BE2C (cell line): Measurements from ENCODE around the gene CPA4.

Experiments used
- DNase-seq: peaks from one replicate; pipeline ENCODE4 v3.0.0-alpha.2; 2020
- H3K27me3 ChIP-seq: fragments of 250-450 bp; sonication (Bioruptor Pico); 2 replicates; pipeline ENCODE4 v1.5.1; 2020; ENCODE audit warnings: mild to moderate bottlenecking
- H3K36me3 ChIP-seq: fragments of 250-450 bp; sonication (Bioruptor Pico); 2 replicates; pipeline ENCODE4 v1.5.1; 2020; ENCODE audit warnings: mild to moderate bottlenecking
- H3K4me1 ChIP-seq: fragments of 250-450 bp; sonication (Bioruptor Pico); 2 replicates; pipeline ENCODE4 v1.5.1; 2020
- H3K4me3 ChIP-seq: 2 replicates; pipeline ENCODE4 v1.5.1; 2011; ENCODE audit warnings: low read depth, low read length
- H3K9me3 ChIP-seq: fragments of 250-450 bp; sonication (Bioruptor Pico); 2 replicates; pipeline ENCODE4 v1.5.1; 2020
- TF ChIP-seq, protein P1 (sequence below): IDR thresholded peaks from 2 replicates; pipeline ENCODE4 v1.5.1; 2012; ENCODE audit warnings: mild to moderate bottlenecking, low read depth, low read length

Gene CPA4

DNA sequence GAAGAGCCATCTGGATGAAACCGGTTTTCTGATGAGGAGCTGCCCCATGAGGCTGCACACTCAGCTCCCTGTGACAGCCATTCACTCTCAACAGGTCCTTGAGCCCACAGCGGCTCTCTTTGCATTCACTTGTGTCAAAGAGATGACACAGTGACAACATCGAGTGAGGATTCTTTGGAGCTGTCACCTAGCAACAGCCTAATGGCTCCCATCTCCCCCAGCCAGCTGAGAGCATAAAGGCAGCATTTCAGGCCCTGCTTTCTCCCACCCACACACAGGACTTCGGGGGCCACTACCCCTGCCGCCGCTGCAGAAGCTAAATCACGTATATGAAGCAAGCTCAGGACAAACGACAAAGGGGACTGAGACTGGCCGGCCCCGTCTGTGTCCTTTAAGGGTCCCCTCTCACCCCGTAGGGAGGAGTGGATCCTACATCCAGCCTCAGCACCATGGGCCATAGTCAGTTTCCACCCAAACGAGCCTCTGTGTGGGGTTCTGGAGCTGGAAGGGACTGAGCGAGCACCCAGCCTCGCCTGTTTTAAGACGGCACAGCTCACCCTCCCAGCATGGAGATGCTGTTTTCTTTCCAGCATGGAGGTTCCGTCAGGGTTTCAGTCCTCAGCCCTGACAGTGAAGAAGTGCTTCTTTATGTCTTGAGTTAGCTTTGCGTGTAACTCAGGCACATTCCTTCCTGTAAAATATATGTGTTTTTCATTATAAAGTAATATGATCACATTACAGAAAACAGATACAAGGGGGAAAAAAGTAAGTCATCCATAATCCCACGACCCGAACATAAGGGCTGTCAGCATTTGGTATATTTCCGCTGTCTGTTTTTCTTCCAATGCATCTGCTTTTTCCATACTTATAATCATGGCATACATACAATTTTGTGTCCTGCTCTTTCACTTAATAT, 4.9 kb downstream of the CPA4 start:
- H3K27me3 ChIP-seq = no peaks in the 10 kb centered on the region
- no peaks in the 10 kb centered on the region for H3K36me3 ChIP-seq
- no peaks in the 10 kb centered on the region for H3K9me3 ChIP-seq
- no peak for DNase-seq
- no peak overlapping the region for H3K4me3 ChIP-seq
- TF ChIP-seq, protein P1, sequence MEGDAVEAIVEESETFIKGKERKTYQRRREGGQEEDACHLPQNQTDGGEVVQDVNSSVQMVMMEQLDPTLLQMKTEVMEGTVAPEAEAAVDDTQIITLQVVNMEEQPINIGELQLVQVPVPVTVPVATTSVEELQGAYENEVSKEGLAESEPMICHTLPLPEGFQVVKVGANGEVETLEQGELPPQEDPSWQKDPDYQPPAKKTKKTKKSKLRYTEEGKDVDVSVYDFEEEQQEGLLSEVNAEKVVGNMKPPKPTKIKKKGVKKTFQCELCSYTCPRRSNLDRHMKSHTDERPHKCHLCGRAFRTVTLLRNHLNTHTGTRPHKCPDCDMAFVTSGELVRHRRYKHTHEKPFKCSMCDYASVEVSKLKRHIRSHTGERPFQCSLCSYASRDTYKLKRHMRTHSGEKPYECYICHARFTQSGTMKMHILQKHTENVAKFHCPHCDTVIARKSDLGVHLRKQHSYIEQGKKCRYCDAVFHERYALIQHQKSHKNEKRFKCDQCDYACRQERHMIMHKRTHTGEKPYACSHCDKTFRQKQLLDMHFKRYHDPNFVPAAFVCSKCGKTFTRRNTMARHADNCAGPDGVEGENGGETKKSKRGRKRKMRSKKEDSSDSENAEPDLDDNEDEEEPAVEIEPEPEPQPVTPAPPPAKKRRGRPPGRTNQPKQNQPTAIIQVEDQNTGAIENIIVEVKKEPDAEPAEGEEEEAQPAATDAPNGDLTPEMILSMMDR = no peak
- H3K4me1 ChIP-seq = no peaks in the 10 kb centered on the region

DNA sequence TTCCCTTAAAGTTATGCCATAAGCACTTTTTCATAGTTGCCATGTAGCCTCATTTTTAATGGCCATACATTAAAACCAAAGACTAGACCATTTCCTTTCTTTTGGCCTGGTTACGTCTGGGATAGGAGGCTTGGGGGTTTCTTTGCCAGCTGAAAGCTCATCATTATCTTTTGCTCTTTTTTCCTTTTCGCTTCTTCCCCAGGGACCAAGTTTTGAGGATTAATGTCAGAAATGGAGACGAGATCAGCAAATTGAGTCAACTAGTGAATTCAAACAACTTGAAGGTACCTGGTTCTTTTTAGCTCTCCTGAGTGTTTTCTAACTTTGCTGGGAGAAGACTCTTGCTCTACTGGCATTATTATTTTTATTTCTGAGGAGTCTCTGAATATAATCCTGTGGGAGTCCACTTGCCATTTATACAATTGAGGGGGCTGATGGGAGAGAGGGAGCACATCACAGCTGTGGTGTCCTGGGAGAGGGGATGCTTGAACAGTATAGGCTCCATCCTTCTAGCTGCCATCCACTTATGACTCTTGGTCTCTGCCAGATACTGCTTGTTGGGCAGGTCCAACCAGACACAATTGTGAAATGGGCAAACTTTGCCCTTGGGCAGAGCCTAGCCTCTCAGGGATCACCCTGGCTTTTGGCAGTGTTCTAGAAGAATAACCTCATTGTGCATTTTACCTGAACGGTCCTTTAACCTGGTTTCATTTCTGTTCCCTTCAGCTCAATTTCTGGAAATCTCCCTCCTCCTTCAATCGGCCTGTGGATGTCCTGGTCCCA, 5.8 kb downstream of the CPA4 start:
- DNase-seq = no peak
- Histone ChIP-seq H3K4me1 (no peaks in the 10 kb centered on the region), H3K27me3 (no peaks in the 10 kb centered on the region), H3K9me3 (no peaks in the 10 kb centered on the region), H3K36me3 (no peaks in the 10 kb centered on the region), H3K4me3 (no peak overlapping the region)
- TF ChIP-seq, protein P1 = no peak

DNA sequence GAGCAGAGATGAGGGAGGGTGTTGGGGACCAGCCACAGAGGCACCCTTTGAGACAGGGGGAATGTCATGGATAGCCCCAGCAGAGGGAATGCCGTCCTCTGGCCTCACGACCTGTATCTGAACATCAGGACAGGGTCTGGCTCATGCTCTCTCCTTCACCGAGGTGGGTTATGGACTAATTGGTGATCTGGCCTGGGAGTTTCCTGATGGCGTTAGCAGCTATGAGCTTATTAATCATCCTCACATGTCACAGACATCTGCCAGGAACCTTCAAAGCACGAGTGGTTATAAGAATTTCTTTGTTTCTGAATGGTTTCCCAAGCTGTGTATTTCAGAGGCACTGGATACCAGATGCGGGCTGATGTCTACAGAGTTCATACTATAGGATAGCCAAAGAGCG, 6.9 kb downstream of the CPA4 start:
- Histone ChIP-seq H3K4me1 (no peaks in the 10 kb centered on the region), H3K27me3 (no peaks in the 10 kb centered on the region), H3K4me3 (no peak overlapping the region), H3K36me3 (no peaks in the 10 kb centered on the region), H3K9me3 (no peaks in the 10 kb centered on the region)
- TF ChIP-seq, protein P1 = no peak
- DNase-seq = peak; percentile 21

DNA sequence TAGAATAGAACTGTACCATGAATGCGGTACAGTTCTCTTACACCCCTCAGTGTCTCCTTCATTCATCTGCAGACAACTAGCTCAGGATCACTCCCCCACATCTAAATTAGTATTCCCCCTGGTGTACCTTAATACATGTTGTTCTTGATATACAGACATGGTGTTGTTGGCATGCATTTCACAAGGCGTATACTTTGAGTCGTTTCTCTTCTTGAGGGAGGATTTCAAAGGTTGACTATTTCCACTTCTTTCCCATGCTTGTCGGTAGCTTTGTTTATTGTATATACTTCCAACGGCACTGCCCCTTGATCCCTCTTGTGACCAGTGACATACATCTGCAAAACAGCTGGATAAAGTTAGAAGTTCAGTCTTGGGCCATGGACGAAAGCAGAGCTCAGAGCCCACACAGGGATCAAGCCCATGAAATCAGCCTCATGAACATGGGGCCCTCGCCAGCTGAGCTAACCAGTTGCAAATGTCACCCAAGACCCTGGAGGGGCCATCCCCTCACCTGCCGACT, 8.6 kb downstream of the CPA4 start:
- Histone ChIP-seq H3K9me3 (no peaks in the 10 kb centered on the region), H3K4me1 (no peaks in the 10 kb centered on the region; the same call in 1 of the 2 replicates), H3K4me3 (no peak overlapping the region), H3K36me3 (no peaks in the 10 kb centered on the region), H3K27me3 (no peaks in the 10 kb centered on the region)
- TF ChIP-seq, protein P1 = no peak
- DNase-seq = no peak

DNA sequence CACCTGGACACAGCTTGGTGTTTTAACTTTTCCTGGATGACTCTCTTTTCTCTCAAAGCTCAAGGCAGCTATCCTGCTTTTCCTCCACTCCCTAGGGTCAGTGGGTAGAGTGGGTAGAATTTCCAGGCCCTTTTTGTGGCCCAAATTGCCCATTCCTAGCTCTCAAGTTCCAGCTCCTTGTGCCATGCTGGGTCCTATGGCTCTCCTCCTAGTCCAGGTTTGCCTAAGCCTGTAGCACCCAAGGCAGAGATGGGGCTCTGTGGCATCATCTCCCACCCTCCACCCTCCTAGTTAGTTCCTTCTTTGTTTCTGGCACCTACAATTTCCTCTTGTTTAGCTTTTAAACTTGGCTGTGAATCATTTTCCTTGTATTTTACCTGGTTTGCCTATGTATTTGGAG, 9.7 kb downstream of the CPA4 start:
- Histone ChIP-seq H3K4me1 (no peaks in the 10 kb centered on the region; the same call in 1 of the 2 replicates), H3K4me3 (no peak overlapping the region), H3K27me3 (no peaks in the 10 kb centered on the region), H3K36me3 (no peaks in the 10 kb centered on the region), H3K9me3 (peaks cover 2% of the 10 kb centered on the region; the same call in 1 of the 2 replicates)
- no peak for DNase-seq
- TF ChIP-seq, protein P1 = no peak
